Cardiac muscle cell (in vitro differentiated cells and primary cell): ENCODE measurements around the gene SLC25A11. TPM values are rescaled to one million over a fixed set of nuclear protein-coding genes. Genes with fewer than 3 reads are reported as not detected.
A peak's percentile ranks its signal among the peaks of the same experiment; 100 is the strongest.

Experiments used
- DNase-seq, 2 donors: peaks; one replicate each; pipeline versions ENCODE4 v3.0.0 to v3.0.0-alpha.2; 2010 to 2017; ENCODE audit warnings: low read depth in 1 of 2, low spot score in 1 of 2
- H3K27ac ChIP-seq: fragments of 200-600 bp; sonication (generic); 2 replicates; pipeline ENCODE4 v1.5.1; 2016
- H3K27me3 ChIP-seq: fragments of 200-600 bp; sonication (generic); 2 replicates; pipeline ENCODE4 v1.6.0; 2016; ENCODE audit warnings: control low read depth
- H3K36me3 ChIP-seq: fragments of 200-600 bp; sonication (generic); 2 replicates; pipeline ENCODE4 v1.5.1; 2016; ENCODE audit warnings: control low read depth
- H3K4me1 ChIP-seq: fragments of 200-600 bp; sonication (generic); 2 replicates; pipeline ENCODE4 v1.8.1; 2017; ENCODE audit warnings: low read depth, mild to moderate bottlenecking, mixed run types
- H3K4me3 ChIP-seq: fragments of 200-600 bp; sonication (generic); 2 replicates; pipeline ENCODE4 v1.5.1; 2016; ENCODE audit warnings: mild to moderate bottlenecking
- H3K9me3 ChIP-seq: fragments of 200-600 bp; sonication (generic); 2 replicates; pipeline ENCODE4 v1.5.1; 2017; ENCODE audit warnings: low read depth, mild to moderate bottlenecking, control low read depth
- polyA plus RNA-seq: library from polyadenylated mRNA; unstranded; fragments of >200 nt; fragmentation: Nextera tagmentation; extraction: Ambion mirVana; gene quantifications from 2 replicates; pipeline ENCODE4 v1.2.1, GENCODE V29; 2016
- total RNA-seq: library from RNA; depleted of rRNA; stranded (reverse); fragments of >200 nt; gene quantifications from 2 replicates; pipeline ENCODE4 v1.2.3, GENCODE V29; 2016
- TF ChIP-seq, protein P1 (sequence below): IDR thresholded peaks from 2 replicates; pipeline ENCODE4 v1.5.1; 2012; ENCODE audit warnings: low read depth, mild to moderate bottlenecking, low read length

The SLC25A11 gene
- total and polyA plus RNA-seq, 2 experiments from 2014 or later = 127 to 223 TPM

DNA sequence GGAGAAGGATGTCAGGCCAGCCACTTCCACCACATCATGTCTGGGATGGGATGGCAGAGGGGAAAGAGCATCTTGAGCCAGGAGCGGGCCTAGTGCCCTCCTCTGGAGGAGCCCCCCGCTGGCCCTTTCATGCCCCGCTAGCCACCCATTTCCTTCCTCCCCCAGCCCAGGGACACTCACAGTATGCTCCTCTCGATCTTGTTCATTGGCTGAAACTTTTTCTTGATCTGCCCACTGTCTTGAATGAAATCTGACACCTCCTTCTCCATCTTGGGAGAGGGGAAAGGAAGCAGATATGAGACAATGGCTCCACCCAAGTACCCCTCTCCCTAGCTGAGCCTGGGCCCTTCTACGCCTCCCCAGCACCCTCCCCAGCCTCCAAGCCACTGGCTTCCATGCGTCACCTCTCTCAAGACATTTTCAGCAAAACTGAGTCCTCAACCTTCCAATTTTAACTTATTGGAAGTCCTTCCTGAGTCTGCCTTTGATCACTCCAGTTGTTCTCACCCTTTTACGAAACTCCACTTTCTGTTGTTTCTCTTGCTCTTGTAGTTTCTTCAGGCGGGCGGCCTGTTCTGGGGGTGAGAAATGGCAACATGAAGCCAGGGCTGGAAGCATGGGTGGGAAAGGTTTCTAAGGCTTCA lies 20.6 kb upstream of the SLC25A11 start:
- Histone ChIP-seq H3K27ac (peak overlapping the region; percentile 60), H3K9me3 (no peaks in the 10 kb centered on the region), H3K4me3 (no peak overlapping the region), H3K36me3 (peaks cover 17% of the 10 kb centered on the region), H3K4me1 (peaks cover 2% of the 10 kb centered on the region), H3K27me3 (no peaks in the 10 kb centered on the region)
- TF ChIP-seq, protein P1, sequence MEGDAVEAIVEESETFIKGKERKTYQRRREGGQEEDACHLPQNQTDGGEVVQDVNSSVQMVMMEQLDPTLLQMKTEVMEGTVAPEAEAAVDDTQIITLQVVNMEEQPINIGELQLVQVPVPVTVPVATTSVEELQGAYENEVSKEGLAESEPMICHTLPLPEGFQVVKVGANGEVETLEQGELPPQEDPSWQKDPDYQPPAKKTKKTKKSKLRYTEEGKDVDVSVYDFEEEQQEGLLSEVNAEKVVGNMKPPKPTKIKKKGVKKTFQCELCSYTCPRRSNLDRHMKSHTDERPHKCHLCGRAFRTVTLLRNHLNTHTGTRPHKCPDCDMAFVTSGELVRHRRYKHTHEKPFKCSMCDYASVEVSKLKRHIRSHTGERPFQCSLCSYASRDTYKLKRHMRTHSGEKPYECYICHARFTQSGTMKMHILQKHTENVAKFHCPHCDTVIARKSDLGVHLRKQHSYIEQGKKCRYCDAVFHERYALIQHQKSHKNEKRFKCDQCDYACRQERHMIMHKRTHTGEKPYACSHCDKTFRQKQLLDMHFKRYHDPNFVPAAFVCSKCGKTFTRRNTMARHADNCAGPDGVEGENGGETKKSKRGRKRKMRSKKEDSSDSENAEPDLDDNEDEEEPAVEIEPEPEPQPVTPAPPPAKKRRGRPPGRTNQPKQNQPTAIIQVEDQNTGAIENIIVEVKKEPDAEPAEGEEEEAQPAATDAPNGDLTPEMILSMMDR = no peak
- no peak for DNase-seq

DNA sequence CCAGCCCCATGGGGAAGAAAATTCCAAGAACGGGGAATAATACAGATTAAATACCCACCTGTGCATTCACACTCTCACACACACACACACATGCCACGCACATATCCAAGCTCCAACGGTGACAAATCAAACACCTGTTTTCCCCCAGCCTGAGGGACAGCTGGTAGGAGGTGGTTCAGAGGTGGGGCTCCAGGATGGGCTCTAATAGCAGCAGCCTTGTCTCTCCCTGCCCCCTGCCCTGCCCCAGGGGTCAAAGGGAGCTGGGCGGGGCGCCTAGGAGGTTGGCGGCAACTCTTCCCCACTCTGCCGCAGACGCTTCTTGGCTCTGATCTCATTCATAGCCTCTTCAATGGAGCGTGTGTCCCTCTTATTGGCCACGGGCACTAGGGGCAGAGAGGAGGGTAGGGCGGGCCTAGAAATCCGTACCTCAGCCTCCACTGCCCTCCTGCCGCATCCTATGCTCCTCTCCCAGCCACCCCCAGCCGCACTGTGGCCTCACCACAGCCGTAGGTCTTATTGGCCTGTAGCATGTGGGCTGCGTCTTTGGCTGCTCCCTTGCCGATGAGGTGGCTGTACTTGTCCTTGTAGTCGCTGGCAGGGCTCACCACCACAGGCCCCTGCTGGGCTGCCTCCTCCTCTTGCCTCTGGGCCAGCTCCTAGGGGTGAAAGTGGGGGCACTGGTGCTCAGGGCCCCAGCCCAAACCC lies 19.6 kb upstream of the SLC25A11 start:
- DNase-seq = no peak
- H3K36me3 ChIP-seq = peaks cover 23% of the 10 kb centered on the region

DNA sequence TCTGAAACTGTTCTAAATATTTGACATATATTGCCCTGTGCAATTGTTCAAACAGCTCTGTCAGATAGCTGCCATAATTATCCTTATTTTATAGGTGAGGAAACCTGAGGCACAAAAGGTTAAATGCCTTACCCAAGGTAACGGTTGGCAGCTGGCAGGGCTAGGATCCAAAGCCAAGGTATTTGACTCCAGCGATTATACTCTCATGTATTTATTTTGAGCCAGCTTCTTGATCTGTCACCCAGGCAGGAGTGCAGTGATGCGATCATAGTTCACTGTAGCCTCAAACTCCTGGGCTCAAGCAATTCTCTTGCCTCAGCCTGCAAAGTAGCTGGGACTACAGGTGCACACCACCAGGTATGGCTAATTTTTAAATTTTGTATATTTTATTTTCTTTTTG lies 18.3 kb upstream of the SLC25A11 start:
- peaks cover 33% of the 10 kb centered on the region for H3K36me3 ChIP-seq

More for the DNA sequence above, 19.6 kb upstream of the SLC25A11 start:
- peaks cover 2% of the 10 kb centered on the region for H3K4me1 ChIP-seq
- TF ChIP-seq, protein P1 = no peak
- peak overlapping the region; percentile 60 for H3K27ac ChIP-seq
- no peaks in the 10 kb centered on the region for H3K9me3 ChIP-seq
- H3K27me3 ChIP-seq = no peaks in the 10 kb centered on the region
- no peak overlapping the region for H3K4me3 ChIP-seq

DNA sequence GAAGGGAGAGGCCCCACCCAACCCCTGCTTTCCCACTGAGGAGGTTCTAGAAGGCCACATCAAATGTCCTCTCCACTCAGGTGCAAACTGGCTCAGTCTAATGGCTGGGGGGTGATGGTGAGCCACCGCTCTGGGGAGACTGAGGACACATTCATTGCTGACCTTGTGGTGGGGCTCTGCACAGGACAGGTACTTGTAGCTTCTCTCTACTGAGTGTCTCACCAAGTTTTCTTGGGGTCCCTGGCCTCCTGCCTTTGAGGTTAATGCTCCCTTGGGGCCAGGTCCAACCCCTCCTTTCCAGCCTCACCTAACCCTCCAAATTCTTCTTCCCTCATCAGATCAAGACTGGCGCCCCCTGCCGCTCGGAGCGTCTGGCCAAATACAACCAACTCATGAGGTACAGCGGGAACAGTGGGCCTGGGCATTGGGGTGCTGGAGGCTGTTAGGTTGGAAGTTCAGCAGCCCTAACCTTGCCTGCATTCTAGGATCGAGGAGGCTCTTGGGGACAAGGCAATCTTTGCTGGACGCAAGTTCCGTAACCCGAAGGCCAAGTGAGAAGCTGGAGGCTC lies 16.7 kb upstream of the SLC25A11 start:
- H3K4me3 ChIP-seq = no peak overlapping the region
- peak in 1 of 2 donors; percentile 41 for DNase-seq
- TF ChIP-seq, protein P1 = peak; percentile 35
- peaks cover 29% of the 10 kb centered on the region for H3K4me1 ChIP-seq
- no peaks in the 10 kb centered on the region for H3K9me3 ChIP-seq
- H3K27ac ChIP-seq = peak overlapping the region; percentile 72
- no peaks in the 10 kb centered on the region for H3K27me3 ChIP-seq
- peaks cover 33% of the 10 kb centered on the region for H3K36me3 ChIP-seq

More for the DNA sequence above, 18.3 kb upstream of the SLC25A11 start:
- Histone ChIP-seq H3K9me3 (no peaks in the 10 kb centered on the region), H3K27me3 (no peaks in the 10 kb centered on the region), H3K27ac (peak overlapping the region; percentile 48), H3K4me1 (peaks cover 14% of the 10 kb centered on the region), H3K4me3 (no peak overlapping the region)
- TF ChIP-seq, protein P1 = no peak
- no peak for DNase-seq

DNA sequence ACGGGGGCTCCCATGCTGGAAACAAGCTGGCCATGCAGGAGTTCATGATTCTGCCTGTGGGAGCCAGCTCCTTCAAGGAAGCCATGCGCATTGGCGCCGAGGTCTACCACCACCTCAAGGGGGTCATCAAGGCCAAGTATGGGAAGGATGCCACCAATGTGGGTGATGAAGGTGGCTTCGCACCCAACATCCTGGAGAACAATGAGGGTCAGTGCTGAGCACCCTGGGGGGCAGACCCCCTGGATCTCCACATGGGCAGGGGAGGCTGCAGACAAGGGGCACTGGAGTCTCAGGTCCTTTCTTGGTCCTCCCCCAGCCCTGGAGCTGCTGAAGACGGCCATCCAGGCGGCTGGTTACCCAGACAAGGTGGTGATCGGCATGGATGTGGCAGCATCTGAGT lies 15.2 kb upstream of the SLC25A11 start:
- Histone ChIP-seq H3K27ac (no peak overlapping the region), H3K27me3 (no peaks in the 10 kb centered on the region), H3K9me3 (no peaks in the 10 kb centered on the region), H3K4me1 (peaks cover 37% of the 10 kb centered on the region), H3K36me3 (peaks cover 33% of the 10 kb centered on the region), H3K4me3 (no peak overlapping the region)
- TF ChIP-seq, protein P1 = no peak
- DNase-seq = no peak
